Measurements from ENCODE around the gene RBM20.

DNA sequence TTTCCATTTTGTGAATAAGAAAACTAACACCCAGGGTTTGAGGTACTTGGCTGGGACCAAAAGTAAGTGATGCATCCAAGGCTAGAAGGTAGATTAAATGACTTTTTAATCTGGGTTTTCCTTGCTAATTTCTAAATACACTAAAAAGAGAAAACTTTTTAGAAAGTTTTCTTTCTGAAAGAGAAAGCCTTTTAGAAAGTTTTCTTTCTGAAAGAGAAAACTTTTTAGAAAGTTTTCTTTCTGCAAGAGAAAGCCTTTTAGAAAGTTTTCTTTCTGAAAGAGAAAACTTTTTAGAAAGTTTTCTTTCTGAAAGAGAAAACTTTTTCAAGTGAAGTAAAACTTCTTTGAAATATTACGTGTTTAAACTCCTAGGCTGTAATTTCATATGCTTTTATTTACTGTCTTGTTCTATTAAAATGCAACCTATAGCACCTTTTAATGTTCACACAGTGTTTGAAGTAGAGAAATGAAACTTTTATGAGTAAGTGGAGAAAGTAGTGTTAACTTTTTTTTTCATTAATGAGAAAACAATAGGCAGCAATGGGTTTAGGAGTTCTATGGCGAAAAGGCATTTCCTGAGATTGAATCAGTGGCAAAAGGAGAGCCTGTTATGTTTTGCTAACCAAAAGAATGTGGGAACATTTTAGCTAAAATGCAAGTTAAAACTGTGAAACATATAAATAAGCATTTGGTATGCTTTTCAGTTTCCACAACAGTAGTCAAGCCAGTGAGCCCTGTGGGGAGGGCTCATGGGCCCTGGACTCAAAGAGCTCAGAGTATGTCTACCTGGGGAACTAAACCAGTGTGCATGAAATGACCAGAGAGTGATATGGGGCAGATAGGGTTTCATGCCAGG lies 103.7 kb downstream of the RBM20 start:
- TF ChIP-seq, protein P1, sequence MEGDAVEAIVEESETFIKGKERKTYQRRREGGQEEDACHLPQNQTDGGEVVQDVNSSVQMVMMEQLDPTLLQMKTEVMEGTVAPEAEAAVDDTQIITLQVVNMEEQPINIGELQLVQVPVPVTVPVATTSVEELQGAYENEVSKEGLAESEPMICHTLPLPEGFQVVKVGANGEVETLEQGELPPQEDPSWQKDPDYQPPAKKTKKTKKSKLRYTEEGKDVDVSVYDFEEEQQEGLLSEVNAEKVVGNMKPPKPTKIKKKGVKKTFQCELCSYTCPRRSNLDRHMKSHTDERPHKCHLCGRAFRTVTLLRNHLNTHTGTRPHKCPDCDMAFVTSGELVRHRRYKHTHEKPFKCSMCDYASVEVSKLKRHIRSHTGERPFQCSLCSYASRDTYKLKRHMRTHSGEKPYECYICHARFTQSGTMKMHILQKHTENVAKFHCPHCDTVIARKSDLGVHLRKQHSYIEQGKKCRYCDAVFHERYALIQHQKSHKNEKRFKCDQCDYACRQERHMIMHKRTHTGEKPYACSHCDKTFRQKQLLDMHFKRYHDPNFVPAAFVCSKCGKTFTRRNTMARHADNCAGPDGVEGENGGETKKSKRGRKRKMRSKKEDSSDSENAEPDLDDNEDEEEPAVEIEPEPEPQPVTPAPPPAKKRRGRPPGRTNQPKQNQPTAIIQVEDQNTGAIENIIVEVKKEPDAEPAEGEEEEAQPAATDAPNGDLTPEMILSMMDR (IDR thresholded peaks at IDR 0.05) = no peak
- TF ChIP-seq POLR2A (IDR thresholded peaks at IDR 0.05) = no peak

All from suprapubic skin (tissue), 3 donors.